Fibroblast of the aortic adventitia (primary cell): ENCODE results near the gene HOXB4. TPM values are rescaled to one million over a fixed set of nuclear protein-coding genes. Genes with fewer than 3 reads are reported as not detected.

ENCODE experiments used
- DNase-seq: peaks from one replicate; pipeline ENCODE4 v3.0.0-alpha.2; 2010; ENCODE audit warnings: low read depth
- H3K4me3 ChIP-seq: 2 replicates; pipeline ENCODE4 v1.5.1; 2011; ENCODE audit warnings: low read depth, mild to moderate bottlenecking, control low read depth, low read length, moderate library complexity
- CTCF ChIP-seq: IDR thresholded peaks from 2 replicates; pipeline ENCODE4 v1.5.1; 2011; ENCODE audit warnings: mild to moderate bottlenecking, low read length, control low read depth, inconsistent platforms; ENCODE audit not compliant: insufficient read depth
- total RNA-seq: library from RNA; depleted of rRNA; stranded (reverse); fragments of >200 nt; gene quantifications from 2 replicates; pipeline ENCODE4 v1.2.3, GENCODE V29; 2012; ENCODE audit warnings: low replicate concordance

HOXB4 gene
- total RNA-seq, 1 donor: 3.8 TPM

DNA sequence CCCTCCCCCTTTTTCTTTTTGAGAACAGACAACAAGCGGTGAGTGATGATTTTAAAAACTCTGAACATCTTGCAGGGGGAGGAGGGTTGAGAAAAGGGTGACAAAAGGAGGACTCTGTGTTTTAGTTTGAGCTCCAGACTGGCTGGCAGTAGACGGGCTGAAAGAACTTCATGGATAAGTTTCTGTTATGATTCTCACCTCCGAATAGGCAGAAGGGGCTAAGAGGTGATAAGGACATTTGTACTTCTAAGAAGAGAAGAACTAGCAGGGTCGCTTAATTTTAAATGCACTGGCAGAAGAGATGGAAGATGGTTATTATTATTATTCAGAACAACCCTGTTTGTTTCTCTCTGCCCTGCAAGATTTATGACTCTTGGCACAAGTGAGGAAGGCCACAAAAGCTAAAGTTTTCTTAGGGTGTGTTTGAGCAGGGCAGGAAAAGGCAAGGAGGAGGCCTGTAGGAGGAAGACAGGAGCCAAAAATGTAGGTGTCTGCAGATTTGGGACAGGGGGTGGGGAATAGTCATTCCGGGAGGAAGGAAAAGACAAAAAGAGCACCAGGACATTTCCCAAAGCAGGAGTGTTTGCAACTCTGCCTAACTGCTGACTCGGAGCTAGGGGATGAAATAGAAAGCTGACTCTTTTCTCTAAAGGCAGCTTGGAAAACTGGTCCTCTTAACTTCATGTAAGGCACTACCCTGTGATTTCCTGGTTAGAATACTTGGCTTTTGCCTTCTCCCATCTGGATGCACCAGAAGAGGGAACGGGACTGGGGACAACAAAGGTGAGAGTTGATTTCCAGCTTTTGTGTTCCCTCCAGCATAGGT is 21.4 kb downstream of the HOXB4 start:
- DNase-seq: peak; percentile 68
- TF ChIP-seq CTCF: no peak
- peak overlapping the region; percentile 61 for H3K4me3 ChIP-seq

- peak overlapping the region; percentile 69 for H3K4me3 ChIP-seq
- no peak for DNase-seq
- TF ChIP-seq CTCF: no peak
These were observed 21.9 kb downstream of the HOXB4 start for GRCh38 chr17:48556229-48556575.

GRCh38 chr17:48555258-48556228 is 22.6 kb downstream of the HOXB4 start:
- no peak for TF ChIP-seq CTCF
- peak; percentile 98 for DNase-seq
- peak overlapping the region; percentile 69 for H3K4me3 ChIP-seq

DNA sequence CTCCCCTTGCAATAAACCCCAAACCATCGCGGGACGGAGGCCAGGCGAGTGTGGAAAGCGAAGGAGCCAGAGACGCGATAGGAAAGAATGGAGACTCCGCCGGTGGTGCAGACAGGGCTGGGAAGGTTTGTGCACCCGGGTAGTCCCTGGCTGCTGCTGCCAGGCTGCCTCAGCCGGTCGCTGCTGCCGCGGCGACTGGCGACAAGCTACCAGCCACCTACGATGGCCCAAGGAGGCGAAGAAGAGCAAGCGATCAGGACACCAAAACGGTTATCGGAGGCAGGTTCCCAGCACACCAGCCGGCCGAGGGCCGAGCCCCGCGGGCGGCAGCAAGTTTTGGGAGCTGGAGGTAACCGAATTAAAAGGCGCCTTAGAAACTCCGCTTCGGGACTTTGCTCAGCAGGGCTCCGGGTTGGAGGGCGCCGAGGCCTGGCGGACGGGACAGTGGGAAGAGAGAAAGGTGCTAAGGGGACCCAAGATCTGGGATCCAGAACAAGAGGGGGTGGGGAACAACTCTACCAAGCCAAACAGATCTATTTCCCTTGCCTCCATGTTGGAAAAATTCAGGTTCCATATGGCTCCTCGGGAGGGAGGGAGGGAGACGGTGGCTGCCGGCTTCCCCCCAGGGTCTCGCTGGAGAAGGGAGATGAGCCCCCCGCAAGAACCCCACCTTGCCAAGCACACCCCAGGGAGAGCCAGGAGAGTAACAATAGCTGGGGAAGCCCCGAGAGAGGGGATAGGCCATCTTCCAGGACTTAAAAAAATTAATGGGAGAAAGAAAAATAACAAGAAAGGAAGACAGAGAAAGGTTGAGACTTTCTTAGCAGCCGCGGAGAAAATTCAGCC is 23.5 kb downstream of the HOXB4 start:
- TF ChIP-seq CTCF: no peak
- peak; percentile 56 for DNase-seq
- H3K4me3 ChIP-seq: peak overlapping the region; percentile 69

DNA sequence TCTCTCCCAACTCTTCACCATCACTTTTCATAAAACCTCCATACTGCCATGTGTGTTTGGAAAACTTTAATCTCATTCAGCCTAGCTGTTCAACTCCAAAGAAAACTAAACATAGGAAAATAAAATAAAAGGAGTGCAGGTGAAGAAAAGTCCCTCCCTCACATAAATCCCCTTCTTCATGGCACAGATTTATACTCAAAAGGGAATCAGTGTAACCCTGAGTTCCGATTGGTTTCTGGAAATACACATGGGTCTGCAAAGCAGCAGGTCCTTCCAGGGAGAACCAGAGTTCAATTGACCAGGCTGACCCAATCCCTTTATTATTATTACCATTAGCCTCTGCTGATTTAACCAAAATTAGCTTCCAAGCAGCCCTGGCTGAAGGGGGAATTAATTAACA is 24.3 kb downstream of the HOXB4 start:
- H3K4me3 ChIP-seq: peak overlapping the region; percentile 69
- peak; percentile 42 for DNase-seq
- no peak for TF ChIP-seq CTCF

GRCh38 chr17:48553190-48553547 is 25.0 kb downstream of the HOXB4 start:
- no peak for TF ChIP-seq CTCF
- no peak for DNase-seq
- peak overlapping the region; percentile 51 for H3K4me3 ChIP-seq
